Fibroblast of skin of right quadriceps (primary cell): ENCODE data around the gene TMEM117.
"Not testable (repeated sequence)": the region's sequence is repeated elsewhere in the genome, so short reads cannot be mapped to it uniquely, and the experiment has no call there.

ENCODE experiments used
- DNase-seq: peaks from one replicate; pipeline ENCODE4 v3.0.0-alpha.2; 2013

TMEM117 gene

GRCh38 chr12:44240186-44240585 lies 404.3 kb downstream of the TMEM117 start:
- DNase-seq, result peak; percentile 3

- no peak for DNase-seq
Measured at GRCh38 chr12:44245932-44246331, 410.1 kb downstream of the TMEM117 start.

- DNase-seq, result peak; percentile 47
Measured at GRCh38 chr12:44246482-44247105, 410.7 kb downstream of the TMEM117 start.

GRCh38 chr12:44247588-44247987 lies 411.7 kb downstream of the TMEM117 start:
- no peak for DNase-seq

GRCh38 chr12:44248436-44248835 lies 412.6 kb downstream of the TMEM117 start:
- DNase-seq, result no peak

- not testable (repeated sequence) for DNase-seq
Measured at GRCh38 chr12:44250440-44250839, 414.6 kb downstream of the TMEM117 start.

- no peak for DNase-seq
Measured at GRCh38 chr12:44253338-44253856, 417.5 kb downstream of the TMEM117 start.

- no peak for DNase-seq
Measured at GRCh38 chr12:44258246-44258645, 422.4 kb downstream of the TMEM117 start.

- DNase-seq, result no peak
Measured at GRCh38 chr12:44259890-44260289, 424.0 kb downstream of the TMEM117 start.

- DNase-seq, result no peak
Measured at GRCh38 chr12:44260581-44260980, 424.7 kb downstream of the TMEM117 start.

GRCh38 chr12:44285321-44285960 lies 449.6 kb downstream of the TMEM117 start:
- DNase-seq, result no peak

- peak; percentile 43 for DNase-seq
Measured at GRCh38 chr12:44286336-44286735, 450.5 kb downstream of the TMEM117 start.

- DNase-seq, result no peak
Measured at GRCh38 chr12:44286821-44287505, 451.1 kb downstream of the TMEM117 start.

GRCh38 chr12:44287545-44287944 lies 451.7 kb downstream of the TMEM117 start:
- peak; percentile 23 for DNase-seq

- DNase-seq, result no peak
Measured at GRCh38 chr12:44294649-44295048, 458.8 kb downstream of the TMEM117 start.

GRCh38 chr12:44295958-44296623 lies 460.2 kb downstream of the TMEM117 start:
- DNase-seq, result no peak

- no peak for DNase-seq
Measured at GRCh38 chr12:44296624-44297197, 460.8 kb downstream of the TMEM117 start.

- DNase-seq, result no peak
Measured at GRCh38 chr12:44299524-44299923, 463.6 kb downstream of the TMEM117 start.

- no peak for DNase-seq
Measured at GRCh38 chr12:44307506-44308168, 471.8 kb downstream of the TMEM117 start.

GRCh38 chr12:44313188-44313587 lies 477.3 kb downstream of the TMEM117 start:
- DNase-seq, result no peak

- DNase-seq, result peak; percentile 8
Measured at GRCh38 chr12:44314007-44314500, 478.2 kb downstream of the TMEM117 start.

- peak; percentile 30 for DNase-seq
Measured at GRCh38 chr12:44317651-44318126, 481.8 kb downstream of the TMEM117 start.
